ENCODE results near the gene TXNL4B. TPM values are rescaled to one million over a fixed set of nuclear protein-coding genes. Genes with fewer than 3 reads are reported as not detected.

Gene TXNL4B
- total RNA-seq, 4 donors from 2014 or later = 6.0 to 13.7 (median 10.0) TPM

DNA sequence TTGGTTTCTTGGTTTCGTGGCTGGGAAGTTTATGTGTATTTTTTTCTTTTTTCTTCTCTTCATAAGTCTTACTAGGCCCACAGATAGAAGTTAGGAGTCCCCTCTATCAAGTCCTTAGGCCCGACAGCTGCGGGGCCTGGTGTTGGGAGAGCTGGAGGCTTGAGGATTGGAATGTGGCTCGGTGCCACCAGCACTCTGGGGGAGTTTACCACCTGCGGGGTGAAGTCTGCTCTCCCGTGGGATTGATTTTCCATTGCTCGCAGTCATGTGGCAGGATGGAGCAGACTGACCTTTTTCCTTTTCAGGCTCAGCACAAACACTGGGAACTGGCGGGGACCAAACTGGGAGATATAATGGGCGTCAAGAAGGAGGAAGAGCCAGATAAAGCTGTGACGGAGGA is 7.8 kb upstream of the TXNL4B start:
- Histone ChIP-seq H3K4me1 (no peaks in the 10 kb centered on the region), H3K4me3 (no peak overlapping the region), H3K9me3 (no peaks in the 10 kb centered on the region), H3K27ac (no peak overlapping the region), H3K36me3 (peaks cover 2 to 99% of the 10 kb centered on the region in 2 donors), H3K27me3 (no peaks in the 10 kb centered on the region)
- intact Hi-C loops (cut with DNase I; ENCODE audit: low total_unique reads) (no loop called here), in situ Hi-C loops (cut with MboI; ENCODE audit: low sequenced_read_pairs in 4 of 4) (no loop called here)
- DNase-seq (no peak), ATAC-seq (no peak)
- TF ChIP-seq, protein P1, sequence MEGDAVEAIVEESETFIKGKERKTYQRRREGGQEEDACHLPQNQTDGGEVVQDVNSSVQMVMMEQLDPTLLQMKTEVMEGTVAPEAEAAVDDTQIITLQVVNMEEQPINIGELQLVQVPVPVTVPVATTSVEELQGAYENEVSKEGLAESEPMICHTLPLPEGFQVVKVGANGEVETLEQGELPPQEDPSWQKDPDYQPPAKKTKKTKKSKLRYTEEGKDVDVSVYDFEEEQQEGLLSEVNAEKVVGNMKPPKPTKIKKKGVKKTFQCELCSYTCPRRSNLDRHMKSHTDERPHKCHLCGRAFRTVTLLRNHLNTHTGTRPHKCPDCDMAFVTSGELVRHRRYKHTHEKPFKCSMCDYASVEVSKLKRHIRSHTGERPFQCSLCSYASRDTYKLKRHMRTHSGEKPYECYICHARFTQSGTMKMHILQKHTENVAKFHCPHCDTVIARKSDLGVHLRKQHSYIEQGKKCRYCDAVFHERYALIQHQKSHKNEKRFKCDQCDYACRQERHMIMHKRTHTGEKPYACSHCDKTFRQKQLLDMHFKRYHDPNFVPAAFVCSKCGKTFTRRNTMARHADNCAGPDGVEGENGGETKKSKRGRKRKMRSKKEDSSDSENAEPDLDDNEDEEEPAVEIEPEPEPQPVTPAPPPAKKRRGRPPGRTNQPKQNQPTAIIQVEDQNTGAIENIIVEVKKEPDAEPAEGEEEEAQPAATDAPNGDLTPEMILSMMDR (IDR thresholded peaks at IDR 0.05 in 4 of 5, conservative IDR thresholded peaks at IDR 0.05 in 1 of 5) = no peak

DNA sequence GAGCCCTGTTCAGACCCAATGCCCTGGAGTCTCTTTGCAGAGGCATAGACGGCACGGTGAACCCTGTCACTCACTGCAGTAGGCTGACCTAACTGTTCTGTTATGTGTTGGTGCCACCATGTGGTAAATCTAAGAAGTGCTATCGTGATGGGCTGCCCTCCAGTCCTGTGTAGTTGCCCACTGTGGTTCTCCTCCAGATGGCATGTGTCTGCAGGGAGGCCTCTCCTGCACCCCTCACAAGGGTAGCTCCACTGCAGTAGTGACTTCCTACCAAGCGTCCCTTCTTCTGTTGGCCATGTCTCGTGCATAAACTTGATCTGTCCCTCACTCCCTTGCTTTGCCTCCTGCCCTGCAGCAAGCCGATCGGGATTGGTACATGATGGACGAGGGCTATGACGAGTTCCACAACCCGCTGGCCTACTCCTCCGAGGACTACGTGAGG is 6.0 kb upstream of the TXNL4B start:
- H3K27ac ChIP-seq = no peak overlapping the region
- H3K4me3 ChIP-seq = no peak overlapping the region
- peaks cover 2 to 82% of the 10 kb centered on the region in 2 donors for H3K36me3 ChIP-seq
- H3K9me3 ChIP-seq = no peaks in the 10 kb centered on the region
- H3K4me1 ChIP-seq = peaks cover 14 to 15% of the 10 kb centered on the region in 2 donors
- H3K27me3 ChIP-seq = no peaks in the 10 kb centered on the region
- peak; percentile 82 to 91 for ATAC-seq
- DNase-seq = peak in 1 of 2 donors; percentile 36
- TF ChIP-seq, protein P1 (IDR thresholded peaks at IDR 0.05 in 4 of 5, conservative IDR thresholded peaks at IDR 0.05 in 1 of 5) = peak; percentile 39 to 60 (median 53)
- TF ChIP-seq POLR2A (IDR thresholded peaks at IDR 0.05) = no peak
- intact Hi-C loops (cut with DNase I; ENCODE audit: low total_unique reads) (loop anchor here (1.0 kb wide), 1 partner anchor 33 kb away; no protein-coding TSS in a partner anchor), in situ Hi-C loops (cut with MboI; ENCODE audit: low sequenced_read_pairs in 4 of 4) (loop anchor here in 3 of 4 donors (10.0 kb wide), 2 partner anchors 85 to 285 kb away; no protein-coding TSS in a partner anchor)

DNA sequence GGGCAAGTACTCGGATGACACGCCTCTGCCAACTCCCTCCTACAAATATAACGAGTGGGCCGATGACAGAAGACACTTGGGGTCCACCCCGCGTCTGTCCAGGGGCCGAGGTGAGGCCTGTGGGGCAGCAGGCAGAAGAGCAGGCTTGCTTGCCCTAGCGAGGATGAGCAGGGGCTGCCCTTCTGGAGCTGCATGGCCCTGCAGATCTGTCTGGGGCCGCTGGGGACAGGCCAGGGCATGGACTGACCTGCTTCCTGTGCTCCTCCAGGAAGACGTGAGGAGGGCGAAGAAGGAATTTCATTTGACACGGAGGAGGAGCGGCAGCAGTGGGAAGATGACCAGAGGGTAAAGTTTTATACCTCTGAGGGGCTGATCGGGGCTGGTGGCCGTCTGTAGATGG is 5.5 kb upstream of the TXNL4B start:
- H3K27ac ChIP-seq = no peak overlapping the region
- H3K4me3 ChIP-seq = no peak overlapping the region
- in situ Hi-C loops (cut with MboI; ENCODE audit: low sequenced_read_pairs in 4 of 4) (loop anchor here in 3 of 4 donors (10.0 kb wide), 2 partner anchors 84 to 284 kb away; no protein-coding TSS in a partner anchor), intact Hi-C loops (cut with DNase I; ENCODE audit: low total_unique reads) (loop anchor here (1.0 kb wide), 1 partner anchor 33 kb away; no protein-coding TSS in a partner anchor)
- no peak for TF ChIP-seq POLR2A (IDR thresholded peaks at IDR 0.05)
- TF ChIP-seq, protein P1 (IDR thresholded peaks at IDR 0.05 in 4 of 5, conservative IDR thresholded peaks at IDR 0.05 in 1 of 5) = no peak
- H3K27me3 ChIP-seq = no peaks in the 10 kb centered on the region
- H3K9me3 ChIP-seq = no peaks in the 10 kb centered on the region
- peaks cover 2 to 77% of the 10 kb centered on the region in 2 donors for H3K36me3 ChIP-seq
- DNase-seq (no peak), ATAC-seq (no peak)
- H3K4me1 ChIP-seq = peaks cover 15 to 18% of the 10 kb centered on the region in 2 donors

DNA sequence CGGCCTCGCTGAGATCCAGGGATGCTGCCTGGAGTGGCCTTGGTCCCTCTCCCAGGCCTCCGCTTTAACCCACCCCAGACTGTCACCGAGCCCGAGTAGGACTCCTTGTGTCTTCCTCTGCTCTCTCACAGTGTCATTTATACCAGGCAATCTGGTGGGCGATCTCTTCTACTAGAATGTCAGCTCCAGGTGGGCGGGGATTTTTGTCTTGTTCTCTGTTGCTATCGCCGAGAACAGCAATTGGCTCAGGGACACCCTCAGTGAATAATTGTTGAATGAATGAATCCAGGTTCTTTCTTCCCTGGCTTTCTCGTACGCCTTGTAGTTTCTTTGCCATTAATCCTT is 818 bp upstream of the TXNL4B start:
- ATAC-seq = peak; percentile 5 to 6
- TF ChIP-seq, protein P1 (IDR thresholded peaks at IDR 0.05 in 4 of 5, conservative IDR thresholded peaks at IDR 0.05 in 1 of 5) = no peak
- no peak for TF ChIP-seq POLR2A (IDR thresholded peaks at IDR 0.05)
- H3K9me3 ChIP-seq = no peaks in the 10 kb centered on the region
- H3K27me3 ChIP-seq = no peaks in the 10 kb centered on the region
- in situ Hi-C loops (cut with MboI; ENCODE audit: low sequenced_read_pairs in 4 of 4) (loop anchor here in 3 of 4 donors (10.0 kb wide), 2 partner anchors 79 to 279 kb away; no protein-coding TSS in a partner anchor), intact Hi-C loops (cut with DNase I; ENCODE audit: low total_unique reads) (no loop called here)
- DNase-seq = no peak
- peaks cover 29 to 32% of the 10 kb centered on the region in 2 donors for H3K4me1 ChIP-seq
- H3K36me3 ChIP-seq = peaks cover 2 to 38% of the 10 kb centered on the region in 2 donors
- peak overlapping the region; percentile 87 to 96 (median 92) for H3K27ac ChIP-seq
- H3K4me3 ChIP-seq = peak overlapping the region; percentile 87 to 95 (median 90)
